BLaER1 (cell line): ENCODE measurements around the gene TIMP3.

Source experiments
- H3K27ac ChIP-seq: shearing (Covaris generic); formaldehyde crosslinking; 2 replicates; pipeline ENCODE4 v1.8.1; 2022
- H3K27me3 ChIP-seq: shearing (Covaris generic); formaldehyde crosslinking; 2 replicates; pipeline ENCODE4 v1.8.1; 2022
- H3K36me3 ChIP-seq: shearing (Covaris generic); formaldehyde crosslinking; 2 replicates; pipeline ENCODE4 v1.8.1; 2022
- H3K4me1 ChIP-seq: shearing (Covaris generic); formaldehyde crosslinking; 2 replicates; pipeline ENCODE4 v1.8.1; 2022
- H3K4me2 ChIP-seq: shearing (Covaris generic); formaldehyde crosslinking; 2 replicates; pipeline ENCODE4 v1.8.1; 2022
- H3K4me3 ChIP-seq: shearing (Covaris generic); formaldehyde crosslinking; 2 replicates; pipeline ENCODE4 v1.8.1; 2022
- H3K9ac ChIP-seq: shearing (Covaris generic); formaldehyde crosslinking; 2 replicates; pipeline ENCODE4 v1.8.1; 2022
- H3K9me3 ChIP-seq: shearing (Covaris generic); formaldehyde crosslinking; 2 replicates; pipeline ENCODE4 v1.8.1; 2022
- H4K20me1 ChIP-seq: shearing (Covaris generic); formaldehyde crosslinking; 2 replicates; pipeline ENCODE4 v1.8.1; 2022
- Cebpa-rat ChIP-seq: shearing (Covaris generic); IDR thresholded peaks from 2 replicates; pipeline ENCODE4 v1.8.1; 2022

Gene TIMP3

DNA sequence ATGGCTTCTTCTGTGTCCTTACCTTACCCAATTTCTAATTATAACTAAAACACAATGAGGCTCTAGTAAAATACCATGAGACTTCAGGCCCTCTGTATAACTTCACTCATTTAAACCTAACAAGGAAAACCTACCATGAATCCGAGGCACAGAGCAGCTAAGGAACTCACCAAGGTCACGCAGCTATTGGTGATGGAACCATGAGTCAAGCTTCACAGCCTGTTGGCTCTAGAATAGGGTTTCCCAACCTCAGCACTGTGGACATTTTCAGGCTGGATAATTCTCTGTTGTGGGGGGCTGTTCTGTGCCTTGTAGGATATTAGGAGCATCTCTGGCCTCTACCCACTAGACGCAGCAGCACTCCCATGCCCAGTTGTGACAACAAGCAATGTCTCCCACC lies 75.7 kb downstream of the TIMP3 start:
- Histone ChIP-seq H3K36me3 (no peaks in the 10 kb centered on the region), H3K4me2 (peak overlapping the region; percentile 18; the same call in 1 of the 2 replicates)

DNA sequence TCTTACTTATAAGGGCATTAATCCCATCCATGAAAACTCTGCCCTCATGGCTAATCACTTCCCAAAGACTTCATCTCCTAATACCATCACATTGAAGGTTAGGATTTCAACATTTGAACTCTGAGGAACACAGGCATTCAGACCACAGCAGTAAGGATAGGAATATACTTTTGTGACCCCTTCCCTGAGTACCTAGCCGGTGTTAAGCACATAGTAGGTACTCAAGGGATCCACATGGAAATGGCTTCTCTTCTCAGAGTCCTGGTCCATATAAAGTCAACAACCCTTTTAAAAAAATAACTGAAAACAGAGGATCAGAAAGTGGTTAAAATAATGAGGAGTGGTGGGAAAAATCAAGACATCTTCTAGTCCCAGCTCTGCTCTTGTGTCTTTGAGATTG lies 78.0 kb downstream of the TIMP3 start:
- Histone ChIP-seq H3K36me3 (no peaks in the 10 kb centered on the region), H3K27ac (peak overlapping the region; percentile 87; the same call in 1 of the 2 replicates), H3K9me3 (no peaks in the 10 kb centered on the region), H3K4me2 (peak overlapping the region; percentile 87), H3K9ac (no peak overlapping the region), H3K27me3 (no peaks in the 10 kb centered on the region), H3K4me3 (no peak overlapping the region), H3K4me1 (peaks cover 82% of the 10 kb centered on the region), H4K20me1 (no peaks in the 10 kb centered on the region)
- TF ChIP-seq Cebpa-rat: no peak

More for the DNA sequence above, 75.7 kb downstream of the TIMP3 start:
- H4K20me1 ChIP-seq: no peaks in the 10 kb centered on the region
- no peak for TF ChIP-seq Cebpa-rat
- H3K9me3 ChIP-seq: no peaks in the 10 kb centered on the region
- H3K9ac ChIP-seq: no peak overlapping the region
- no peaks in the 10 kb centered on the region for H3K27me3 ChIP-seq
- H3K27ac ChIP-seq: no peak overlapping the region
- H3K4me3 ChIP-seq: no peak overlapping the region
- H3K4me1 ChIP-seq: peaks cover 93% of the 10 kb centered on the region

DNA sequence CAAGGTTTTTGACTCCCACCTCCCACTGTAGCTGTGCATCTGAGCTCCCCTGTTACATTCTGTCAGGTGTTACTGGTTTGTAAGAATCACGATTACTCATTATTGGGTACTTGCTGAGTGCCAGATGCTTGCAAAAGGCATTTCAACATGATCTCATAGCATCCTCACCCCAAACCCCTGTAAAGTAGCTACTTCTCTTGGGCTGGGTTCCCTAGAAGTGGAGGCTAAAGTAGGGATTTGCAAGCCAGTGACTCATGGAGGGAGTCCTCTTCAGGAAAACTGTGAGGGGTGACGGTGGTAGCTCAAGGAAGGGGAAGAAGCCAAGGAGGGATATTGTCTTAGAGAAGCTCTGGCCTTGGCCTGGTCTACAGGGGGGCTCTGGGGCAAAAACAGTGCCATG lies 78.6 kb downstream of the TIMP3 start:
- H3K36me3 ChIP-seq: no peaks in the 10 kb centered on the region
- H3K9ac ChIP-seq: peak overlapping the region; percentile 67; the same call in 1 of the 2 replicates
- TF ChIP-seq Cebpa-rat: no peak
- no peaks in the 10 kb centered on the region for H3K9me3 ChIP-seq
- peak overlapping the region; percentile 87 for H3K27ac ChIP-seq
- no peak overlapping the region for H3K4me3 ChIP-seq
- H3K4me1 ChIP-seq: peaks cover 77% of the 10 kb centered on the region
- no peaks in the 10 kb centered on the region for H3K27me3 ChIP-seq
- H4K20me1 ChIP-seq: no peaks in the 10 kb centered on the region
- peak overlapping the region; percentile 87 for H3K4me2 ChIP-seq

DNA sequence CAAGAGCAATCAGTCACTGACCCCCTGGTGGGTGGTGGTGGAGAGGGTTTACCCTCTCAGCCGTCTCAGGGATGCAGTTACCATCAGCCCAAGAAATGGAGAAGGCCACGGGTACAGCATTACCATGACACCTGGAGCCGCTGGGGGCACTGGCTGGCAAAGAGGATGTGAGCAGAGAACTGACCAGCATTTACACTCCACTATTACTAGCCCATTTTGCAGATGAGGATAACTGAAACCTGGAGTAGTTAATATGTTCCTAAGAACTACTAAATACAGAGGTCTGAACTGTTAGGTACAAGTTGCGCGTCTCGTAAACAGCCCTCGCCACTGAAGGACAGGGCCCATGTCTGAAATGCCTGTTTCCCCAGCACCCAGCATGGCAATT lies 79.0 kb downstream of the TIMP3 start:
- H3K4me2 ChIP-seq: peak overlapping the region; percentile 87
- H4K20me1 ChIP-seq: no peaks in the 10 kb centered on the region
- no peaks in the 10 kb centered on the region for H3K9me3 ChIP-seq
- no peak overlapping the region for H3K4me3 ChIP-seq
- no peaks in the 10 kb centered on the region for H3K36me3 ChIP-seq
- H3K27me3 ChIP-seq: no peaks in the 10 kb centered on the region
- peak overlapping the region; percentile 87 for H3K27ac ChIP-seq
- peaks cover 72% of the 10 kb centered on the region for H3K4me1 ChIP-seq
- TF ChIP-seq Cebpa-rat: no peak
- H3K9ac ChIP-seq: peak overlapping the region; percentile 67; the same call in 1 of the 2 replicates

DNA sequence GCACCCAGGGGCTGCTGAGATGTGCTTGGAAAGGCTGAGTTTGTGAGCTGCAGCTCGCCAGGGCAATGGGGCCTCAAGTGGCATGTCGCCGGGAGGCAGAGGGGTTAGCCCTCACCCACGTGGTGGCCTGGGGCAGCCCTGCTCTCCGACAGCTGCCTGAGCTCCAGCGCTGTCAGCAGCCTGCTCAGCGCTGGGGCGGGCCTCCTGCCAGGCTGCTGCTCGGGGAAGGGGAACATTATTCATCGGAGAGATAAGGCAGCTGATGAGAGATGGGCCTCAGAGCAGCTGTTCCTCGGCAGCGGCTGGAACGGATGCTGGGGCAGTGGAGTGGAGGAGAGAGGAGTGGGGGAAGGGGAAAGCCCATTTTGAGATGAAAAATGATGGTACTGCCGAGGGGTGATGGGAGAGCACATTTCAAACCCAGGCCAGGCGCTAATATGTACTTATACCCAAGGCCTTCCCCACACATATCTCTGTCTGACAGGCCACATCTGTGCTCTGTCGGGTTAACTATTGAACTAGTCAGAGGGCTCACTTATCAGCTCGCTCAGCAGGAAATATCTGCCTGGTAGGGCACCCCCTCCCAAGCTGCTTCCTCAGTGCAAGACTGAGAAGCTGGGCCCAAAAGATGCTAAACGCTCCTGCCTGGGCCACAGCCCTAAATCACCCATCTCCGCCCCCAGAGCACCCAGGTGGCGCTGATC lies 79.5 kb downstream of the TIMP3 start:
- Histone ChIP-seq H4K20me1 (no peaks in the 10 kb centered on the region), H3K9ac (peak overlapping the region; percentile 67), H3K4me3 (peak overlapping the region; percentile 10; the same call in 1 of the 2 replicates), H3K4me2 (peak overlapping the region; percentile 87), H3K36me3 (no peaks in the 10 kb centered on the region), H3K9me3 (no peaks in the 10 kb centered on the region), H3K27me3 (no peaks in the 10 kb centered on the region), H3K4me1 (peaks cover 67% of the 10 kb centered on the region), H3K27ac (peak overlapping the region; percentile 87)
- TF ChIP-seq Cebpa-rat: no peak

DNA sequence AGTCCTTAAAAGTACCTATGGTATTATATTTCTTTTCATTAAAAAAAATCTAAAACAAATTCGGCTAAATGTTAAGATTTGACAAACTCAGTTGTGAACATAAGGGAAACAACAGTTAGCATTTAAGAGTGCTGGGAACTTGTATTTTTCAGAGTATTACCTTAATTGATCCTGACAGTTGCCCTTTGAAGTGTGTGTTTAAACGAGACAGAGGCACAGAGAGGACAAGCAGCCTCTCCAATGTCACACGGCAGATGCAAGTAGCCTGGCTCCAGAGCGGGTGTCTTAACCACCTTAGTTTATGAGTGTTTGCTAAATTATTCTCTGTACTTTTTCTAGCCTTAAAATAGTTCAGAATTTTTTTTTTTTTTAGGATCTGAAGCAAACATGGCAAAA lies 80.9 kb downstream of the TIMP3 start:
- peak overlapping the region; percentile 87 for H3K4me2 ChIP-seq
- peak overlapping the region; percentile 87 for H3K27ac ChIP-seq
- TF ChIP-seq Cebpa-rat: no peak
- H3K4me1 ChIP-seq: peaks cover 56% of the 10 kb centered on the region
- H3K36me3 ChIP-seq: no peaks in the 10 kb centered on the region
- H3K9ac ChIP-seq: peak overlapping the region; percentile 67; the same call in 1 of the 2 replicates
- no peak overlapping the region for H3K4me3 ChIP-seq
- H3K27me3 ChIP-seq: no peaks in the 10 kb centered on the region
- H3K9me3 ChIP-seq: no peaks in the 10 kb centered on the region
- no peaks in the 10 kb centered on the region for H4K20me1 ChIP-seq

DNA sequence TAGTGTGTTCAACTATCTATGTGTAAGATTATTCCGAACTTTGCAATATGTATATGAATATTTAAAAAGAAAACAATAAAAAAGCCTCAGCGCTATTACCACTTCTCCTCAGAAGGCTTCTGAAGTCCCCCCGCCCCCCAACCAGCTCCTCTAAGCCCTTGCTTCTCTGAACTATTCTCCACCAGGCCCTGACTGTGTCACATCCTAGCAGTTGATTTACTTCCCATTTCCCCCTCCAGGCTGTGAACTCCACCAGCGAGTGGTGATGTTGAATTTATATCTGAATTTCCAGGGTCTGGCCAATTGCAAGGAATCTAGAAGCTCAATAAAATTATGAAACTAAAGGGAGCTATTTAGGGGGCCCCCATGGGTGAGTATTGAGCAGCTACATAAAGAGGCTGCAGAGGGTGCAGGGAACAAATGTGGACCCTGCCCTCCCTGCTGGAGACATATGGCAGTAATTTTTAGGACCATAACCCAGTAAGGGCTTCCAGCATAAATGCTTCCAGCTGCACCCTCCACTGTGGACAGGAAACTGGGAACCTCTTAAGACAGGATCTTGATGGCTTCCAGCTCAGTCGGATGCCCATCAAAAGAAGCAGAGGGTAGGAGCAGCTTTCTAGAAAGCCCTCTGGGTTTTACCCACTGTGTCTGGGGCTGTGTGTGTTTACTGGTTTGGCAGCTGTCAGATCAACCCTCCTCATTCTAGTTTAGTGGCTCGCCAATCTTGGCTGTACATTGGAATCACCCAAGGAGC lies 81.4 kb downstream of the TIMP3 start:
- Histone ChIP-seq H3K36me3 (no peaks in the 10 kb centered on the region), H3K9me3 (no peaks in the 10 kb centered on the region), H4K20me1 (no peaks in the 10 kb centered on the region), H3K27me3 (no peaks in the 10 kb centered on the region), H3K4me1 (peaks cover 53% of the 10 kb centered on the region), H3K4me2 (peak overlapping the region; percentile 87), H3K4me3 (no peak overlapping the region), H3K27ac (peak overlapping the region; percentile 87), H3K9ac (no peak overlapping the region)
- no peak for TF ChIP-seq Cebpa-rat

DNA sequence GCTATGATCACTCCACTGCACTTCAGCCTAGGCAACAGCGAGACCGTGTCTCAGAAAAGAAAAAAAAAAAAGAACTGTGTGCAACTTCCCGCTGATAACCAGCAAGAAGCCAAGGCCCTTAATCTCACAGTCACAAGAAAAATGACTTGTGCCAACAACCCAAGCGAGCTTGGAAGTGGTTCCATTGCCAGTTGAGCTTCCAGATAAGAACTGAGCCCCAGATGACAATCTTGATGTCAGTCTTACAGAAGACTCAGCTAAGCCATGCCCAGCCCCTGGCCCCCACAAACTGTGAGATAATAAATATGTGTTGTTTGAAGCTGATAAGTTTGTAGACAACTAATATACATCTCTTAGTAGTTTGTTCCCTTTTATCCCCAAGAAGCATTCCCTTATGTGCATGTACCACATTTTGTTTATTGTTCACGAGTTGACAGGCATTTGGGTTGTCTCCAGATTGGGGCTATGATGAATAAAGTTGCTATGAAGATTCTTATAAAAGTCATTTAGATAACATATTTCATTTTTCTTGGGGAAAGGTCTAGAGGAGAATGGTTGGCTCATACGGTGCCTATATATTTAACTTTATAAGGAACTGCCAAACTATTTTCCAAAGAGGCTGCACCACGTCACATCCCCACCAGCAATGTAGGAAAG lies 85.9 kb downstream of the TIMP3 start:
- no peak for TF ChIP-seq Cebpa-rat
- Histone ChIP-seq H4K20me1 (no peaks in the 10 kb centered on the region), H3K9me3 (no peaks in the 10 kb centered on the region), H3K27ac (no peak overlapping the region), H3K36me3 (no peaks in the 10 kb centered on the region), H3K4me2 (no peak overlapping the region), H3K4me3 (no peak overlapping the region), H3K27me3 (no peaks in the 10 kb centered on the region), H3K9ac (no peak overlapping the region), H3K4me1 (peaks cover 10% of the 10 kb centered on the region)

DNA sequence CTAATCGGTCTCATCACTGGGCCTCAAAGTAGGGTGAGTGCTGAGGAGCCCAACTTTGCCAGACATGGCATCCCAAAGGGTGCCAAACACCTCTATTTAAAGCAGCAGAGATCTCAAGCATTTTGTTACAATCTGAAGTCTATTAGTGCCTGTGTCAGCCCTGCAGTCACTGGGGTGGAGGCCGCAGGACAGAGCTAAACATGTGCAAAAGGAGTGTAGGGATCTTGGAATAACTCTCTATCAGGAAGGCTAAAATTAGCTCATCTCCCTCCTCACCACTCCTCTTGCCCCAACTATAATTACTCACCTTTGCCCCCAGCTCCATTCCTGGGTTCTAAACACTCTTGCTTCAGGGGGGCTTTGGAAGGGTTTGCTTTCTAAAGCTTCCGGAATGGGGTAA lies 87.5 kb downstream of the TIMP3 start:
- no peak overlapping the region for H3K4me2 ChIP-seq
- H3K27ac ChIP-seq: no peak overlapping the region
- H3K36me3 ChIP-seq: no peaks in the 10 kb centered on the region
- no peak overlapping the region for H3K9ac ChIP-seq
- TF ChIP-seq Cebpa-rat: no peak
- no peaks in the 10 kb centered on the region for H3K27me3 ChIP-seq
- no peaks in the 10 kb centered on the region for H3K9me3 ChIP-seq
- no peaks in the 10 kb centered on the region for H4K20me1 ChIP-seq
- H3K4me1 ChIP-seq: no peaks in the 10 kb centered on the region
- no peak overlapping the region for H3K4me3 ChIP-seq

DNA sequence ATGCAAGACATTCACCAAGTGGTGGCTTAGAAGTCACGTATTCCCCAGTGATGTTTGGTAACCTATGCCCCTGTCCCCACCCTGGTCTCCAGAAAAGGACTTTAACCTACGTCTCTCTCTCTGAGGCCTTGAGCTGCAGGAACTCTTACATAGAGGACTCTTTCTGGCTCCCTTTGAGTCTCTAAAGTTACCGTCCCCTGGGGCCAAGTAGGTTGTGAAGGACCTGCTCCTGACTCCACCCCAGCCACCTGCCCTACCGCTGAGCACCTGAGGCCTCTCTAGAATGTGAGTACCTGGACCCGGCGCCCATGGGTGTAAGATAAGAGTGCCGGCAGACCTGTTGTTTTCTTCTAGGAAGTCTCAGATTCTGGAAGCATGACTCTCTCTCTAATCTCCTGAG lies 95.4 kb downstream of the TIMP3 start:
- Histone ChIP-seq H3K4me3 (no peak overlapping the region), H4K20me1 (no peaks in the 10 kb centered on the region)

More for the DNA sequence above, 95.4 kb downstream of the TIMP3 start:
- Histone ChIP-seq H3K4me2 (no peak overlapping the region), H3K9ac (no peak overlapping the region), H3K4me1 (no peaks in the 10 kb centered on the region), H3K36me3 (no peaks in the 10 kb centered on the region), H3K9me3 (no peaks in the 10 kb centered on the region), H3K27ac (no peak overlapping the region), H3K27me3 (no peaks in the 10 kb centered on the region)
- TF ChIP-seq Cebpa-rat: no peak
